Measurements from ENCODE around the gene PBX1. TPM values are rescaled to one million over a fixed set of nuclear protein-coding genes. Genes with fewer than 3 reads are reported as not detected.

Gene PBX1
- total and polyA plus RNA-seq, 2 donors from 2014 or later = 14.9 to 91.5 TPM

DNA sequence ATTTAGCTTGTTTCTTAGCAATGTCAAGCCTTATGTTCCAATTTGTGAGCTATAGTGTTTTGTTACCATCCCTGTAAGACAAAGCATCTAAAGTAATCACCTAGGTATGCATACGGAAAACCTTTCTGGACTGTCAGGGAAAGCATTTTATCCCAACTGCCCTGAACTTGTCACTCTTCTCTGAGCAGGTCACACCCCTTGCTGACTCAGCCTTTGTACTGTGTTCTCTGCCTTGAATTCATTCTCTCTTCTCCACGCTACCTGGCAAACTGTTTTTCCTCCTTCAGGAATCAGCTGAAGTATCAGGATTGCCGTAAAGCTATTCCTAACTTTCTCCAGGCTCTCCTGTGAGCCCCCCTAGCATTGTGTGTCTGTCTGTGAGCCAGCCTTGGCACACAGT is 54.2 kb downstream of the PBX1 start:
- Histone ChIP-seq H3K27ac (ENCODE audit: low read depth in 2 of 2, low read length in 2 of 2) (peak overlapping the region; percentile 33 to 53), H3K9ac (ENCODE audit: low read length in 3 of 3) (no peak overlapping the region), H3K4me3 (ENCODE audit: low read length in 3 of 3) (no peak overlapping the region), H3K27me3 (ENCODE audit: control insufficient read depth, insufficient read depth, low read length) (no peaks in the 10 kb centered on the region), H3K4me1 (ENCODE audit: control insufficient read depth in 2 of 3, insufficient read depth in 2 of 3, low read depth in 1 of 3, low read length in 3 of 3) (peaks cover 19 to 45% (median 42%) of the 10 kb centered on the region in 3 donors), H3K9me3 (ENCODE audit: control insufficient read depth in 2 of 3, insufficient read depth in 1 of 3, low read length in 3 of 3) (no peaks in the 10 kb centered on the region), H3K36me3 (ENCODE audit: control insufficient read depth in 2 of 3, insufficient read depth in 3 of 3, low read length in 3 of 3) (no peaks in the 10 kb centered on the region)
- FAIRE-seq (no peak), DNase-seq (peak in 2 of 5 donors; percentile 60 to 71)
- intact Hi-C loops (cut with DNase I) = no loop called here
- TF ChIP-seq, protein P1, sequence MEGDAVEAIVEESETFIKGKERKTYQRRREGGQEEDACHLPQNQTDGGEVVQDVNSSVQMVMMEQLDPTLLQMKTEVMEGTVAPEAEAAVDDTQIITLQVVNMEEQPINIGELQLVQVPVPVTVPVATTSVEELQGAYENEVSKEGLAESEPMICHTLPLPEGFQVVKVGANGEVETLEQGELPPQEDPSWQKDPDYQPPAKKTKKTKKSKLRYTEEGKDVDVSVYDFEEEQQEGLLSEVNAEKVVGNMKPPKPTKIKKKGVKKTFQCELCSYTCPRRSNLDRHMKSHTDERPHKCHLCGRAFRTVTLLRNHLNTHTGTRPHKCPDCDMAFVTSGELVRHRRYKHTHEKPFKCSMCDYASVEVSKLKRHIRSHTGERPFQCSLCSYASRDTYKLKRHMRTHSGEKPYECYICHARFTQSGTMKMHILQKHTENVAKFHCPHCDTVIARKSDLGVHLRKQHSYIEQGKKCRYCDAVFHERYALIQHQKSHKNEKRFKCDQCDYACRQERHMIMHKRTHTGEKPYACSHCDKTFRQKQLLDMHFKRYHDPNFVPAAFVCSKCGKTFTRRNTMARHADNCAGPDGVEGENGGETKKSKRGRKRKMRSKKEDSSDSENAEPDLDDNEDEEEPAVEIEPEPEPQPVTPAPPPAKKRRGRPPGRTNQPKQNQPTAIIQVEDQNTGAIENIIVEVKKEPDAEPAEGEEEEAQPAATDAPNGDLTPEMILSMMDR (IDR thresholded peaks at IDR 0.05; ENCODE audit: borderline replicate concordance, extremely low read depth, insufficient read depth) = no peak

DNA sequence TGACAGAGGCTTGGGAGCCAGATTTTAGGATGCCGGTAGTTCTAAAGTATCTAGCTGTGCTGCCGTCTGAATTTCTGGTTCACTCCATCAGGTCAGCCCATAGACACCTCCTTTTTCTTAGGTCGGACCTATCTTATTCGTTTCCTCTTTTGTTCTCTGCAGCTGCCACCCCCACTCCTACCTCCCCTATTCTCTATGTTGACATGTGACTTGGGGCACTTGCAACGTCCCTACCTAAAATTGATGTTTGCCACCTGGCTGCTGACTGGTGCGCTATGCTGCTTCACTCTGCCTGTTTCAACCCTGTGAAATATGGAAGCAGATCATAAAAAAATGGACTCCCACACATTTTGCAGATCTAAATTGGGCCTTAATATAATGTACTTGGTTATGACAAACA is 55.3 kb downstream of the PBX1 start:
- no peak overlapping the region for H3K27ac ChIP-seq (ENCODE audit: low read depth in 2 of 2, low read length in 2 of 2)
- intact Hi-C loops (cut with DNase I) = no loop called here
- FAIRE-seq = no peak
- DNase-seq = no peak
- H3K4me1 ChIP-seq (ENCODE audit: control insufficient read depth in 2 of 3, insufficient read depth in 2 of 3, low read depth in 1 of 3, low read length in 3 of 3) = peaks cover 13 to 43% (median 41%) of the 10 kb centered on the region in 3 donors
- no peaks in the 10 kb centered on the region for H3K36me3 ChIP-seq (ENCODE audit: control insufficient read depth in 2 of 3, insufficient read depth in 3 of 3, low read length in 3 of 3)
- H3K9ac ChIP-seq (ENCODE audit: low read length in 3 of 3) = no peak overlapping the region
- H3K4me3 ChIP-seq (ENCODE audit: low read length in 3 of 3) = no peak overlapping the region
- TF ChIP-seq, protein P1 (IDR thresholded peaks at IDR 0.05; ENCODE audit: borderline replicate concordance, extremely low read depth, insufficient read depth) = no peak
- no peaks in the 10 kb centered on the region for H3K9me3 ChIP-seq (ENCODE audit: control insufficient read depth in 2 of 3, insufficient read depth in 1 of 3, low read length in 3 of 3)
- H3K27me3 ChIP-seq (ENCODE audit: control insufficient read depth, insufficient read depth, low read length) = no peaks in the 10 kb centered on the region

DNA sequence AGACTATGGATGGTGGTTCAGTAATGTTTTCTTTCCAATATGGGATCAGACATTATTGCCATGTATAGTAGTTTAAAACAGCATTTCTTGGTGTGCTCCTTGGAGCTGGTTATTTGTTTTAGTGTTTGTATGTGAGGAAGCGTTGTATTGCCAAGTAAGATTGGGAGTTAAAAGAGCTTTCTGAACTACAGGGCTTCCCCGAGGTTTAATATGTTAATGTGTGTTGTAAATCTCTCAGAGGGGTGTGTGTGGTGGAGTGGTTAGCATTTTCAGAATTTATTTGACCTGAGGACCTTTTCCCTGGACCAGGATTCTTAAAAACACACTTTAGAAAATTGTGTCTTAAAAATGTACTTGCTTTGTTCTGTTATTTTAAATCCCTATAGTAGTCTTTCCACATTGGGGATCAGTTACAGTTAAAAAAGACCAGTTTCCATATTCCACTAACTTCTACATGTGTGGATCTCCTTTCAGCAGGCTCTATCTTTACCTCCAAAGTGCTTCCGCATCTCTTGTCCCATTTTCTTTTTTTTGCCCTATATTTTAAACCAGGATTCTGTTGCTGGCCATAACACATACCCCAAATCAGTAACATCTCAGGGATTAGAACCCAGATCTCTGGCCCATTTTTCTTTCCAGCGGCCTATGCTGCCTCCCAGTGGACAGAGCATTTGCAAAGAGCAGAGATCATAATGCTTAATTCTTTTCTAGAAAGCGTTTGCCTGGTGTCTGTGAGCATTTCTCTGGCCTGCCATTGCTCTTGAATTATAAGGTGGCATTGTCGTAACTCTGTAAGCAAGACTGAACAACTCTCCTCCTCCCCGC is 58.6 kb downstream of the PBX1 start:
- H3K27me3 ChIP-seq (ENCODE audit: control insufficient read depth, insufficient read depth, low read length) = no peaks in the 10 kb centered on the region
- DNase-seq (peak in 1 of 5 donors; percentile 74), FAIRE-seq (no peak)
- peak overlapping the region in 1 of 2 donors; percentile 8 for H3K27ac ChIP-seq (ENCODE audit: low read depth in 2 of 2, low read length in 2 of 2)
- H3K36me3 ChIP-seq (ENCODE audit: control insufficient read depth in 2 of 3, insufficient read depth in 3 of 3, low read length in 3 of 3) = no peaks in the 10 kb centered on the region
- no peak overlapping the region for H3K4me3 ChIP-seq (ENCODE audit: low read length in 3 of 3)
- peaks cover 11 to 28% (median 28%) of the 10 kb centered on the region in 3 donors for H3K4me1 ChIP-seq (ENCODE audit: control insufficient read depth in 2 of 3, insufficient read depth in 2 of 3, low read depth in 1 of 3, low read length in 3 of 3)
- intact Hi-C loops (cut with DNase I) = no loop called here
- H3K9ac ChIP-seq (ENCODE audit: low read length in 3 of 3) = no peak overlapping the region
- TF ChIP-seq, protein P1 (IDR thresholded peaks at IDR 0.05; ENCODE audit: borderline replicate concordance, extremely low read depth, insufficient read depth) = peak; percentile 71
- no peaks in the 10 kb centered on the region for H3K9me3 ChIP-seq (ENCODE audit: control insufficient read depth in 2 of 3, insufficient read depth in 1 of 3, low read length in 3 of 3)

All from kidney (tissue), 14 donors.